ENCODE results near the gene HAUS8.
"Not testable (repeated sequence)": the region's sequence is repeated elsewhere in the genome, so short reads cannot be mapped to it uniquely, and the experiment has no call there.

Gene HAUS8

GRCh38 chr19:17101686-17102628 is 26.7 kb upstream of the HAUS8 start:
- DNase-seq = no peak

- no peak for DNase-seq
Measured at GRCh38 chr19:17098326-17098725, 23.1 kb upstream of the HAUS8 start.

DNA sequence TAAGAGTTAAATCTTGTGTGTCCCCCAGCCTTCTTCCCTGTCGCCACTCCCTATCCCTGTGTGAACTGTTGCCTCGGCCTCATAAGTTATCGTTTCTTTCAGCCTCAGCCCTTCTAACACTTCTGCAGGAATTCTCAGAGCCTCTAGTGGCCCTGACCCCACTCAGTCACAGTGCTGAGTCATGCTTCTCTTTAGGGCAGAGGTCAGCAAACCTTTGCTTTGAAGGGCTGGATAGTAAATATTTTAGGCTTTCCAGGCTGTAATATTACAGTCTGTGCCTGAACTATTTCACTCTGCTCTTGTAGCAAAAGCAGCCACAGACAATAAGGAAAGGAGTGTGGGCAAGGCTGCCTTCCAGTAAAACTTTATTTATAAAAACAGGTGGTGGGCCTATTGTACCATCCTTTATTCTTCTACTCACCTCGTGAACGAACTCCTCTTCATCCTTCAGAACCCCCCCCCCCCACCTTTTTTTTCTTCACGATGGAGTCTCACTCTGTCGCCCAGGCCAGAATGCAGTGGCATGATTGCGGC is 22.4 kb upstream of the HAUS8 start:
- DNase-seq = no peak

GRCh38 chr19:17095141-17095919 is 20.1 kb upstream of the HAUS8 start:
- no peak for DNase-seq

- DNase-seq = not testable (repeated sequence)
Measured at GRCh38 chr19:17094694-17095093, 19.4 kb upstream of the HAUS8 start.

- DNase-seq = no peak
Measured at GRCh38 chr19:17092696-17093095, 17.4 kb upstream of the HAUS8 start.

- DNase-seq = no peak
Measured at GRCh38 chr19:17091758-17092333, 16.6 kb upstream of the HAUS8 start.

- DNase-seq = no peak
Measured at GRCh38 chr19:17090583-17090982, 15.3 kb upstream of the HAUS8 start.

DNA sequence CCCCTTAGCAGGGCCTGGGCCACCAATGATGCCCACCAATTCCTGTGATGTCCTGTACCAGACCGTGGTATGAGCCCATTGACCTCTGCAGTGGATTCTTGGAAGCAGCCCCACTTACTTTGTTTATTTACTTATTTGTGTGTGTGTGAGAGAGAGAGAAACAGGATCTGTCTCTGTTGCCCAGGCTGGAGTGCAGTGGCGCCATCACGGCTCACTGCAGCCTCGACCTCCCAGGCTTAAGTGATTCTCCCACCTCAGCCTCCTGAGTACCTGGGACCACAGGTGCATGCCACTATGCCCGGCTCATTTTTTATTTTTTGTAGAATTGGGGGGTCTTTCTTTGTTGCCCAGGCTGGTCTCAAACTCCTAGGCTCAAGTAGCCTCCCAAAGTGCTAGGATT is 13.3 kb upstream of the HAUS8 start:
- no peak for DNase-seq

GRCh38 chr19:17086834-17087233 is 11.6 kb upstream of the HAUS8 start:
- no peak for DNase-seq

DNA sequence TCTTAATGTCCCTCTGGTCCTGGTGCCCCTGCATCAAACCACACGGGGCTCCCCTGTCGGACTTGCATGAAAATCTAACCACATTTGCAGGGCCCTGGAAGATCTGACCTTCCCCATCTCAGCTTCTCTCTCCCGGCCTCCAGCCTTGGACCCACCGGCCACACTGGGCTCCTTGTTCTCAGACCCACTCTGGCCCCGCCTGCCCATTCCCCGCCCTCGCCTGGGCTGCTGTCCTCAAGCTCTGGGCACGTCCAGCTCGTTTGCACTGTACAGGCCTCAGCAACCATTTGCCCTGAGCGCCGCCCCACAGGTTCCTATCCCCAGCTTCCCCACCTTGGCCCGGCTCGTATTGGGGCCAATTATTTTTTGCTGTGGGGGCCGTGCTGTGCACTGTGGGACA is 10.9 kb upstream of the HAUS8 start:
- DNase-seq = no peak

- no peak for DNase-seq
Measured at GRCh38 chr19:17081672-17082630, 6.7 kb upstream of the HAUS8 start.

GRCh38 chr19:17080440-17080801 is 5.2 kb upstream of the HAUS8 start:
- no peak for DNase-seq

DNA sequence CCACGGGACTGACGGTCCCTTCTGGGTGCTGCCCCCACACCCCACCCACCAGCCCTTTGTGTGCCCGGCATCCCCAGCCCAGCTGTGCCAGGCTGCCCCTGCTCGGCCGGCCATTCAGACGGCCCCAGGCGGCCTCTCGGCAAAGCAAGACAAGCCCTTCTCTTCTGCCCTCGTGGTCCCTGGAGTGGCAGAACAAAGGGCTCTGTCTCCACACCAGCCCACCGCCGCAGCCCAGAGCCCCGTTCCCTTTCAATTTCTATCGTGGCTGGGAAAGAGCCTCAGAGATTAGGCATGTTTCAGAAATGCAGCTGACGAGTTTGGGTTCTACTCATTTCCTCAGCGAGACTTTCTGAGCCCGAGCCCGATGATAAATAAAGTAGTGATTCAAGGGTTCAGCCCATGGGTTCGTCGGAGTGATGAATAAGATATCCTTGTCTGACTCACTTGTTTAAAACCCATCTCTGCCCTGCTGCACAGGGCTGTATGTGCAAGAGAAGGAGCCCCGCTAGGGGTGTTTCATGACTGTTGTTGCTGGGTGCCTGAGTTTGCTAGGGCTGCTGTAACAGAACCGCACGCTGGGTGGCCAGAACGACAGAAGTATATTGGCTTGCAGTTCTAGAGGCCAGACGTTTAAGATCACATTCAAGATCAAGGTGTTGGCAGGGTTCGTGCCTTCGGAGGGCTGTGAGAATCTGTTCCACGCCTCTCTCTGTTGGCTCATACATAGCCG is 4.6 kb upstream of the HAUS8 start:
- no peak for DNase-seq

DNA sequence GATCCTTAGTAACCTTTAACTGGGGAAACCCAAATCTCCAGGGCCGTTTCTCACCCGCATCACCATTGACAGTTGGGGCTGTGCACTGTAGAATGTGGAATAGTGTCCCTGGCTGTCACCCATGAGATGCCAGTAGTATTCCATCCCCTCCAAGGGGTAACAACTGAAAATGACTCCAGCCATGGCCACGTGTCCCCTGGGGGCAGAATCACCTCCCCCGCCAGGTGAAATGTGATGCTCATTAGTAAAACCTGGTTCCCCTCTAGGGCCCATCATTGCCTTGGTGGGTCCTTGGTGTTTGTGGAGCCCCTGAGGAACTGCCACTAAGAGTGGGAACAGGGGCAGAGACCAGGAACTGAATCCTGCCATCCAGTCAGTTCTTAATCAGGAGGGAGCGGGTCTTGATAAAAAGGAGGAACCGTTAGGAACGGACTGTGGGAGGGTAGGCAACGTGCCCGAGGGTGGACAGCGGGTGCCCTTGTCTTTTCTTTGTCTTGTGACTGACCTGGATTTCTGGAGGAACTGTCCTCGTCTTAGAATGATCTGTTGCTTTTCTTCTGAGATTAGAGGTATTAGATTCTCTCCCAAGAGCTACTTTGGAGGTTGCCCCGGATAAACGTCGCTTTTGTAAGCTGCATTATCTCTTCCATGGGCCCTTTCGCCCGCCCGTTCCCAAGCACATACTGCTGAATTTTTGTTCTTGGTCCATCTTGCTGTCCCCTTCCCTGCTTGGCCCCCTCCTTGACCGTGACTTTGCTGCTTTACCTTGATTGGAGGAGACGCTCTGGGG is 3.9 kb upstream of the HAUS8 start:
- DNase-seq = no peak

- no peak for DNase-seq
Measured at GRCh38 chr19:17078036-17078919, 3.0 kb upstream of the HAUS8 start.

- no peak for DNase-seq
Measured at GRCh38 chr19:17077447-17078028, 2.3 kb upstream of the HAUS8 start.

DNA sequence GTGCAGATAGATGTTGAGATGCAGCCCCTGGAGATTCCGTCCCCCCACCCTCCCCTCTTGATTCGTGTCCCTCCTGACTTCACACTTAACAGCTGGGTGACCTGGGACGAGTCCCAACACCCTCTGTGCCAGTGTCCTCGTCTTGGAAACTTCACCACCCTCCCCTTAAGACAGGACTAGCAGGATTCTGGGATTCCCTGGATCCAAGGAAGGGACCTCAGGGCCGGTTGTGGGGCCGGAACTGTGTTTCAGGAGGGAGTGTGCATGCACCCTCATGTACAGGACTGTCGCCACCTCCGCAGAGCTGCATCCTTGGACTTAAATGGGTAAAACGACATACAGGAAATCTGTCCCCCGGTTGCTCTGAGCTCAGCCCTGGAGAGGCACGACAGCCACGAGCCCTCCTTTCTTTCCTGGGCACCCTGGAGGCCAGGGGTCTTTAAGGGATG is 1.3 kb upstream of the HAUS8 start:
- DNase-seq = no peak

DNA sequence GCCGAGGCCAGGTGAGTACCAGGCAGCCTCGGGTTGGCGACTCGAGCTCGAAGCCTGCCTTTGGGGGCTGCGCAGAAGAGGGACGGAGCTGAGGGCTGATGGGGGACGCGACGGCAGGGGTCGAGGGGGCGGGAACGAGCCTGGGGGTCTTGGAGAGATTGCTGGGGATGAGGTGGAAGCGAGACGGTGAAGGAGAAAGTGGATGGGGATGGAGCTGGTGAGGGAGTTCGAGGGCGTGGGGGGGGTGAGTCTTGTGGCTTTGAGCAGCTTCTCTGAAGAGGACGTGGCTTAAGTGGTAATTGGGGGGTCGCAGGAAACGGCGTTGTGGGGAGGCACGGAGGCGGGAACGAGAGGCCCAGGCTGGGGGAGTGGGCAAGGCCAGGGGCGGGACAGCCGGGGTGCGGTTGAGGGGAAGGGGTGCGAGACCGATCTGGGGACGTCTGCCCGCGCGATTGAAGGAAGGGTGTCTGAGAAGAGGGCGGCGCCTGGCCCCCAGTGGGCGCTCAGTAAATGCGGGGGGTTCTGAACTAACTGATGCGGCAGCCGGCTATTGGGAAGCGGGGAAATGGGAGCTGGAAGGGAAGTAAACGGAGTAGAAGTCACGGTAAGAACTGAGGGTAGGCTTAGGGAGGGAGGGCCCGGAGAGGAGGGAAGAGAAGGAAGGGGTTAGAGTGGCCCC is 751 bp upstream of the HAUS8 start:
- DNase-seq = no peak

Data from NCI-H1694 (cell line).